SJCRH30 (cell line): ENCODE data around the gene PCDHA1. TPM values are rescaled to one million over a fixed set of nuclear protein-coding genes. Genes with fewer than 3 reads are reported as not detected.
"Not testable (repeated sequence)": the region's sequence is repeated elsewhere in the genome, so short reads cannot be mapped to it uniquely, and the experiment has no call there.

Experiments used
- DNase-seq, 2 experiments: peaks; one replicate each; pipeline ENCODE4 v3.0.0-alpha.2; 2015 to 2020
- H3K27ac ChIP-seq: fragments of 250-450 bp; sonication (Bioruptor Pico); 2 replicates; pipeline ENCODE4 v1.5.1; 2020; ENCODE audit warnings: mild to moderate bottlenecking, moderate library complexity
- H3K27me3 ChIP-seq: fragments of 250-450 bp; sonication (Bioruptor Pico); 2 replicates; pipeline ENCODE4 v1.5.1; 2020; ENCODE audit warnings: mild to moderate bottlenecking, moderate library complexity
- H3K36me3 ChIP-seq: fragments of 250-450 bp; sonication (Bioruptor Pico); 2 replicates; pipeline ENCODE4 v1.5.1; 2020; ENCODE audit warnings: mild to moderate bottlenecking, moderate library complexity
- H3K4me1 ChIP-seq: fragments of 250-450 bp; sonication (Bioruptor Pico); 2 replicates; pipeline ENCODE4 v1.5.1; 2020; ENCODE audit warnings: mild to moderate bottlenecking, moderate library complexity
- H3K4me3 ChIP-seq: fragments of 250-450 bp; sonication (Bioruptor Pico); 2 replicates; pipeline ENCODE4 v1.5.1; 2020; ENCODE audit warnings: mild to moderate bottlenecking, moderate library complexity
- H3K9me3 ChIP-seq: fragments of 250-450 bp; sonication (Bioruptor Pico); replicated peaks from 2 replicates; pipeline ENCODE4 v1.5.1; 2020; ENCODE audit warnings: mild to moderate bottlenecking, moderate library complexity
- total RNA-seq: library from RNA; depleted of rRNA; stranded (reverse); fragments of >200 nt; shearing (Covaris generic); gene quantifications from 2 replicates; pipeline ENCODE4 v1.2.3, GENCODE V29; 2014

Gene PCDHA1
- total RNA-seq, 1 experiment from 2014 or later, result not detected

DNA sequence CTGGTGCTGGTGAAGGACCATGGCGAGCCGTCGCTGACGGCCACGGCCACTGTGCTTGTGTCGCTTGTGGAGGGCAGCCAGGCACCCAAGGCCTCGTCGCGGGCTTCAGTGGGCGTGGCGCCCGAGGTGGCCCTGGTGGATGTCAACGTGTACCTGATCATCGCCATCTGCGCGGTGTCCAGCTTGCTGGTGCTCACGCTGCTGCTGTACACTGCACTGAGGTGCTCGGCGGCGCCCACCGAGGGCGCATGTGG lies 72.0 kb downstream of the PCDHA1 start:
- H3K36me3 ChIP-seq, result no peaks in the 10 kb centered on the region
- no peaks in the 10 kb centered on the region for H3K4me1 ChIP-seq
- no peak for DNase-seq
- H3K27me3 ChIP-seq, result no peaks in the 10 kb centered on the region
- no peaks in the 10 kb centered on the region for H3K9me3 ChIP-seq
- no peak overlapping the region for H3K27ac ChIP-seq
- no peak overlapping the region for H3K4me3 ChIP-seq

GRCh38 chr5:140862441-140863295 lies 76.7 kb downstream of the PCDHA1 start:
- Histone ChIP-seq H3K27me3 (no peaks in the 10 kb centered on the region), H3K27ac (no peak overlapping the region), H3K9me3 (no peaks in the 10 kb centered on the region), H3K36me3 (no peaks in the 10 kb centered on the region), H3K4me3 (no peak overlapping the region), H3K4me1 (no peaks in the 10 kb centered on the region)
- DNase-seq, result no peak

- Histone ChIP-seq H3K9me3 (no peaks in the 10 kb centered on the region), H3K36me3 (no peaks in the 10 kb centered on the region), H3K4me1 (no peaks in the 10 kb centered on the region), H3K4me3 (no peak within 1 kb of the TSS), H3K27me3 (no peaks in the 10 kb centered on the region), H3K27ac (no peak within 1 kb of the TSS)
- DNase-seq, result peak in 1 of 2 experiments; percentile 9
Measured at GRCh38 chr5:140868721-140869554, 83.0 kb downstream of the PCDHA1 start, which contains the start of gene PCDHA11. PCDHA11 (plus strand) TSS chr5:140868957; CDS start chr5:140869104, 147 bp downstream.

GRCh38 chr5:140869555-140869886 lies 83.6 kb downstream of the PCDHA1 start:
- Histone ChIP-seq H3K36me3 (no peaks in the 10 kb centered on the region), H3K9me3 (no peaks in the 10 kb centered on the region), H3K4me3 (no peak overlapping the region), H3K27ac (no peak overlapping the region), H3K4me1 (no peaks in the 10 kb centered on the region), H3K27me3 (no peaks in the 10 kb centered on the region)
- no peak for DNase-seq

- no peak overlapping the region for H3K4me3 ChIP-seq
- no peak overlapping the region for H3K27ac ChIP-seq
- no peak for DNase-seq
- no peaks in the 10 kb centered on the region for H3K9me3 ChIP-seq
- no peaks in the 10 kb centered on the region for H3K36me3 ChIP-seq
- no peaks in the 10 kb centered on the region for H3K27me3 ChIP-seq
- H3K4me1 ChIP-seq, result no peaks in the 10 kb centered on the region
Measured at GRCh38 chr5:140870221-140871201, 84.6 kb downstream of the PCDHA1 start.

DNA sequence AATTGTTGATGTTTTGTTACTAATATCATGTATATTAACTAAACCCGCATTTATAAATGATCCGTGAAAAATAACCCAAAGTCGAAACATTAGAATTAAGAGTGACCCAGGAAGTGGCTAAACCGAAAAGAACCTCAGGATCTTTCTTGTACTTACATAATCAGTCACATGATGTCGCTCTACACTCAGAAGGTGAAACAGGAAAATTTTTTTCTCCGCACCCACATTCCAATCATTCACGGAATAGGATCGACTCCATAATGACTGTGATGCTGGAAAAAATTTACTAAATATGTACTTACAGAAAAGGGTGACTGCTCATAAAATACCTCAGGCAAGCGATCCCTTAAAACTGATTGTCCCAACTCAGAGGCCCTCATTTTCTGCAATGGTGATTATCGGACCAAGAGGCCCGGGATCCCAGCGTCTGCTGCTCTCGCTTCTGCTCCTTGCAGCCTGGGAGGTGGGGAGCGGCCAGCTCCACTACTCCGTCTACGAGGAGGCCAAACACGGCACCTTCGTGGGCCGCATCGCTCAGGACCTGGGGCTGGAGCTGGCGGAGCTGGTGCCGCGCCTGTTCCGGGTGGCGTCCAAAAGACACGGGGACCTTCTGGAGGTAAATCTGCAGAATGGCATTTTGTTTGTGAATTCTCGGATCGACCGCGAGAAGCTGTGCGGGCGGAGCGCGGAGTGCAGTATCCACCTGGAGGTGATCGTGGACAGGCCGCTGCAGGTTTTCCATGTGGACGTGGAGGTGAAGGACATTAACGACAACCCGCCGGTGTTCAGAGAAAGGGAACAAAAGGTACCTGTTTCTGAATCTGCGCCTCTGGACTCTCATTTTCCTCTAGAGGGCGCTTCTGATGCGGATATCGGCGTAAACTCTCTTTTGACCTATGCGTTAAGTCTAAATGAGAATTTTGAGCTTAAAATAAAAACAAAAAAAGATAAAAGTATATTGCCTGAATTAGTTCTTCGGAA lies 89.4 kb downstream of the PCDHA1 start, which contains the start of gene PCDHA12:
Gene PCDHA12 (plus strand): TSS at position 224 of the 981 bp plus-strand sequence. CDS start 165 bp downstream, at position 389.
- H3K4me3 ChIP-seq, result no peak within 1 kb of the TSS
- DNase-seq, result no peak
- H3K27me3 ChIP-seq, result no peaks in the 10 kb centered on the region
- H3K9me3 ChIP-seq, result no peaks in the 10 kb centered on the region
- H3K36me3 ChIP-seq, result no peaks in the 10 kb centered on the region
- no peaks in the 10 kb centered on the region for H3K4me1 ChIP-seq
- H3K27ac ChIP-seq, result no peak within 1 kb of the TSS

DNA sequence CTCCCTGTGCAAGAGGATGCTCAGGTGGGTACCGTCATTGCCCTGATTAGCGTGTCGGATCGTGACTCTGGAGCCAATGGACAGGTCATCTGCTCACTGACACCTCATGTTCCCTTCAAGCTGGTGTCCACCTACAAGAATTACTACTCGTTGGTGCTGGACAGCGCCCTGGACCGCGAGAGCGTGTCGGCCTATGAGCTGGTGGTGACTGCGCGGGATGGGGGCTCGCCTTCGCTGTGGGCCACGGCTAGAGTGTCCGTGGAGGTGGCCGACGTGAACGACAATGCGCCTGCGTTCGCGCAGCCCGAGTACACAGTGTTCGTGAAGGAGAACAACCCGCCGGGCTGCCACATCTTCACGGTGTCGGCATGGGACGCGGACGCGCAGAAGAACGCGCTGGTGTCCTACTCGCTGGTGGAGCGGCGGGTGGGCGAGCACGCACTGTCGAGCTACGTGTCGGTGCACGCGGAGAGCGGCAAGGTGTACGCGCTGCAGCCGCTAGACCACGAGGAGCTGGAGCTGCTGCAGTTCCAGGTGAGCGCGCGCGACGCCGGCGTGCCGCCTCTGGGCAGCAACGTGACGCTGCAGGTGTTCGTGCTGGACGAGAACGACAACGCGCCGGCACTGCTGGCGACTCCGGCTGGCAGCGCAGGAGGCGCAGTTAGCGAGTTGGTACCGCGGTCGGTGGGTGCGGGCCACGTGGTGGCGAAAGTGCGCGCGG lies 90.8 kb downstream of the PCDHA1 start:
- H3K27me3 ChIP-seq, H3K36me3 ChIP-seq, H3K9me3 ChIP-seq, H3K27ac ChIP-seq, H3K4me3 ChIP-seq, DNase-seq, H3K4me1 ChIP-seq: not testable (repeated sequence)

GRCh38 chr5:140877262-140877581 lies 91.3 kb downstream of the PCDHA1 start:
- Histone ChIP-seq H3K4me1 (no peaks in the 10 kb centered on the region), H3K4me3 (no peak overlapping the region), H3K27me3 (no peaks in the 10 kb centered on the region), H3K9me3 (no peaks in the 10 kb centered on the region), H3K27ac (no peak overlapping the region), H3K36me3 (no peaks in the 10 kb centered on the region)
- DNase-seq, result no peak

DNA sequence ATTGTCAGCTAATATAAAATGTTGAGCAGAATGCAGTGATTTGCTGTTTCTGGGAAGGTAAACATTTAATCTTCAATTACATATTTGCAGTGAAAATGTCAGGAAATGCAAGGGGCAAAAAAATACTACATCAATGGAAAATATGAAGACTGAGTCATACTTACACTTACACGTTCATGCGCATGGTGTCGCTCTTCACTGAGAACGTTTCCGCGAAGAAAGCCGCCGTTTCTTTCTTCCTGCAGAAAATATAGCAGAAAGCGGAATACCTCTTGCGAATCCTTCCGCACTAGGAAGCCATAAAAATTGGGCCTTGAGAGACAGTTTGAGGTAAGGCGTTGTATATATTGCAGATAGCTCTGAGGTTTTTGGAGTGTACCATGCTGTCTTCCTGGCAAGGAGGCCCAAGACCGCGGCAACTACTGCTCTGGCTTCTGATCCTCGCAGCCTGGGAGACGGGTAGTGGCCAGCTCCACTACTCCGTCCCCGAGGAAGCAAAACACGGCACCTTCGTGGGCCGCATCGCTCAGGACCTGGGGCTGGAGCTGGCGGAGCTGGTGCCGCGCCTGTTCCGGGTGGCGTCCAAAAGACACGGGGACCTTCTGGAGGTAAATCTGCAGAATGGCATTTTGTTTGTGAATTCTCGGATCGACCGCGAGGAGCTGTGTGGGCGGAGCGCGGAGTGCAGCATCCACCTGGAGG lies 96.1 kb downstream of the PCDHA1 start, which contains the start of gene PCDHA13:
Gene PCDHA13 (plus strand): TSS at position 236 of the 702 bp plus-strand sequence. CDS start 145 bp downstream, at position 381.
- Histone ChIP-seq H3K4me3 (no peak within 1 kb of the TSS), H3K27me3 (no peaks in the 10 kb centered on the region), H3K27ac (no peak within 1 kb of the TSS), H3K4me1 (no peaks in the 10 kb centered on the region), H3K9me3 (no peaks in the 10 kb centered on the region), H3K36me3 (no peaks in the 10 kb centered on the region)
- DNase-seq, result no peak

GRCh38 chr5:140882591-140882899 lies 96.6 kb downstream of the PCDHA1 start:
- H3K9me3 ChIP-seq, result no peaks in the 10 kb centered on the region
- DNase-seq, result peak in 1 of 2 experiments; percentile 40
- no peak overlapping the region for H3K27ac ChIP-seq
- no peaks in the 10 kb centered on the region for H3K4me1 ChIP-seq
- H3K27me3 ChIP-seq, result no peaks in the 10 kb centered on the region
- H3K36me3 ChIP-seq, result no peaks in the 10 kb centered on the region
- no peak overlapping the region for H3K4me3 ChIP-seq

DNA sequence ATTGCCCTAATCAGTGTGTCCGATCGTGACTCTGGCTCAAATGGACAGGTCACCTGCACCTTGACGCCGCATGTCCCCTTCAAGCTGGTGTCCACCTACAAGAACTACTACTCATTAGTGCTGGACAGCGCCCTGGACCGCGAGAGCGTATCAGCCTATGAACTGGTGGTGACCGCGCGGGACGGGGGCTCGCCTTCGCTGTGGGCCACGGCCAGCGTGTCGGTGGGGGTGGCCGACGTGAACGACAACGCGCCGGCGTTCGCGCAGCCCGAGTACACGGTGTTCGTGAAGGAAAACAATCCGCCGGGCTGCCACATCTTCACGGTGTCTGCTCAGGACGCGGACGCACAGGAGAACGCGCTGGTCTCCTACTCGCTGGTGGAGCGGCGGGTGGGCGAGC lies 97.4 kb downstream of the PCDHA1 start:
- Histone ChIP-seq H3K36me3 (no peaks in the 10 kb centered on the region), H3K4me3 (no peak overlapping the region), H3K27me3 (peaks cover 3% of the 10 kb centered on the region; the same call in 1 of the 2 replicates), H3K9me3 (no peaks in the 10 kb centered on the region), H3K4me1 (no peaks in the 10 kb centered on the region), H3K27ac (no peak overlapping the region)
- no peak for DNase-seq

GRCh38 chr5:140883927-140884697 lies 98.2 kb downstream of the PCDHA1 start:
- no peak overlapping the region for H3K4me3 ChIP-seq
- no peaks in the 10 kb centered on the region for H3K4me1 ChIP-seq
- peaks cover 4% of the 10 kb centered on the region; the same call in 1 of the 2 replicates for H3K27me3 ChIP-seq
- no peak overlapping the region for H3K27ac ChIP-seq
- H3K36me3 ChIP-seq, result no peaks in the 10 kb centered on the region
- H3K9me3 ChIP-seq, result no peaks in the 10 kb centered on the region
- no peak for DNase-seq
